ENCODE results near the gene NDUFAF8.

The NDUFAF8 gene

DNA sequence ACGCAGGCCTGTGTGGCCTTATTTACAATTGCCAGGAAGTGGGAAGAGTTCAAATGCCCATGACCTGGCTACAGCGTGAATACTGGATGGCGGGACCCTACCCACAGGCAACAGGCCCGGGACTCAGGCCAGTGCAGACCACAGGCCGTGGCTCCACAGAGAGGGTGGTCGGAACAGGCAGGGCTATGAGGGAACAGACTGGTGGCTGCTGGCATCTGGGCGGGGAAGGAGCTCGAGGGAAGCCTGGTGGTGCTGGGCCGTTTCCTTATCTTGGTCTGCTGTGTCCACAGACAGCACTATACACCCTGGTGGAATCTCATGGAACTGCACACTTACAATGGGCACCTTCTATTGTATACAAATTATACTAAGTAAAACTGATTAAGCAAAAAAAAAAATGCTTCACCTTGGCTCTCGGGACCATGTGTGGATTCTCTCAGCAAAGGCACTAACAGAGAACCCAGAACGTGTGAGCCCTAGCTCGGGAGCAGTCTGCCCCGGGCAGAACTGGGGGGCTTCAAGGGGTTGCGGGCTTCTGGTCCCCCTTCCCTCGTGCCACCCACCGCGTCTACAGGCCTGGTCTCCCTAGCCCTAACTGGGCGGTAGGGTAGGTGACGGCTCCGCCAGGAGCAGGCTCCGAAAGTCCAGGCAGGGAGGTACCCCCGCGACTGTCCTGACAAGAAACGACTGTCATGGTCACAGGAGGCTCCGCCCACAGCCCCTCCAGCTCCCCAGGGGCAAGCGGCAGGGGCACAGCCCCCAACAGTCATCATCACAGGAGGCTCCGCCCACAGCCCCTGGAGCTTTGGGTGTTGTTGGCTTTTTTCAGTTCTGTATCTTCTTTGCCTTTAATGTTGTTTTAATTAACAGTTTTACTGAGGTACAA lies 38.2 kb upstream of the NDUFAF8 start:
- DNase-seq, result peak; percentile 46 to 76

DNA sequence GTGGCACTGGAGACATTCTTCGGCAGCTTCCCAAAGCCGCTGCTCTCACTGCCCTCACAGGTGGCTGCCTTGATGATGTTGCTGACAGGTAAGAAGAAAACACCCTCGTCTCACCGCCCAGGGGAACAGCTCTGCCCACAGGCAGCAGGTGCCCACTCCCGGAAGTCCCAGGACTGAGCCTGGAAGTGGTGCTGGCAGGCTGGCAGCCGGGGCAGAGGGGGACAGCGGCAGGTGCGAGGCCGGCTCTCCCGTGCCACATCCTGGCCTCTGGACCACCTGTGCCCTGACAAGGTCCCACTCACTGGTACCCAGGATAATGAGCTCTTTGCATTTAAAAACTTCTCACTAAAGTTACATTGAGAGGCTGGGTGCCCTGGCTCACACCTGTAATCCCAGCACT lies 36.8 kb upstream of the NDUFAF8 start:
- DNase-seq, result no peak

- DNase-seq, result no peak
Measured at GRCh38 chr17:81203136-81203535, 36.0 kb upstream of the NDUFAF8 start.

DNA sequence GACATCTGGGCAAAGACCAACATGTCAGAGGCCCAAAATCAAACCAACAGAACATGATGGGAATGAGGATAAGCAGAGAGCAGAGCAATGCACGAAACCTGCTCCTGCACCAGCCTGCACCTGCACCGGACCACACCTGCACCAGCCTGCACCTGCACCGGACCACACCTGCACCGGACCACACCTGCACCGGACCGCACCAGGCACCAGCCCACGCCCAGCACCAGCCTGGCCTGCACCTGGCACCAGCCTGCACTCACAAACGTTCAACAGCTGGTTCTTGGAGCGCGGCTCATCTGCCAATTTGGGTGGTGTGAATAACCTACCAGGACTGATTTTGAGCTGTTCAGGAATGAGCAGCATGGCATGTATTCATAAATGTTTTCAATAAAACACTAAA lies 34.5 kb upstream of the NDUFAF8 start:
- no peak for DNase-seq

GRCh38 chr17:81206166-81206565 lies 33.0 kb upstream of the NDUFAF8 start:
- no peak for DNase-seq

- no peak for DNase-seq
Measured at GRCh38 chr17:81206657-81207056, 32.5 kb upstream of the NDUFAF8 start.

DNA sequence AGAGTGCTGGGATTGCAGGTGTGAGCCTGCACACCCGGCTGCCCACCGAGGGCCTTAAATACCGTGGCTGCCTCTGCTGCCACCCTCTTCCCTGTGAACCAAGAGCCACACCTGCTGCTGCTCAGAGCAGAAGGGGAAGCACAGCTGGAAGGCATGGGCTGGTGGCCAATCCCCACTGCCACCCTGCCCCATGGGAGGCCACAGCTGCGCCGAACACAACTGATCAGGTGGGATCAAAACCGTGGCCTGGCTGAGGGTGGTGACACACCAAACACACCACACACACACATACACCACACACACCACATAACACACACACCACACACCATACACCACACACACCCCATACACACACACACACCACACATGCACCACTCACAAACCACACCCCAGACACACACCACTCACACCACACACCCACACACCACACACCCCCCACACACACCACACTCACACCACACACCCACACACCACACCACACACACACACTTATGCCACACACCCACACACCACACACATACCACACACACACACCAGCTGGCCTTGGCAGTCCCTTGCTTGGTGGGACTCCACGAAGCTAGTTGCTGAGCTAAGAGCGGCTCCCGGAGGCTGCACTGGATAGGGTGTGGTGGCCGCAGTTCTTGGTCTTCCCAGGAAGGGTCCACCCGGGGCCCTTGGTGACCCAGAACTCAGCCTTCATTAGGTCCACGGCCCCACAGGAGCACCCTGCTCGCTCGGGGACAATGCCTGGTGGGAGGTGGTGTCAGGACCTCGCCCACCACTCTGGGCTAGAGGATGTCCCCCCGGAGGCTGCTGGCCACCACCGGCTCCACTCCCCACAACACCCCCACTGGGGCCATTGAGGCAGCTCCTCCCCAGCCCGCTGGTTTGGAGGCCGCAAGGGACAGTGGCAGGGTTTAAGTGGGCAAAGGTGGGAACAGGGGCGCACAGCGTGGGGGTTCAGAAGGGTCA lies 31.2 kb upstream of the NDUFAF8 start:
- DNase-seq, result peak in 1 of 2 experiments; percentile 56

DNA sequence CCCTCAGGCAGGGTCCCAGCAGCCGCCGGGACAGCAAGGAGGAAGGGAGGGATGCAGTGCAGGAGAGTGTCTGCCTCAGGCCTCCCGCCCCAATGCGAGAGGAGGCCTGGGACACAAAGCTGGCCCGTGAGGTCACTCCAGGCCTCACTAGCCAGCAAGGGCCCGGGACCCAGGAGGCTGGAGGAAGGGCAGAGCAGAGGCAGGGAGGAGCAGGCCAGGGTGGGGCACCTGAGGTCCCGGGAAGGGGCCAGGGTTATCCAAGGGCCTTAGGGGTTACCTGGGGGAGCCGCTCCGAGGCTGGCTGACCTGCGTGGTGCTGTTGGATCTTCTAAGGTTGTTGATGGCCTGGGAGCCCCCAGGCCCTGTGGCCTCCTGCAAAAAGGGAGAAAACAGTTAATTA lies 30.5 kb upstream of the NDUFAF8 start:
- DNase-seq, result no peak

GRCh38 chr17:81209141-81209540 lies 30.0 kb upstream of the NDUFAF8 start:
- DNase-seq, result no peak

GRCh38 chr17:81210466-81210865 lies 28.7 kb upstream of the NDUFAF8 start:
- DNase-seq, result no peak

DNA sequence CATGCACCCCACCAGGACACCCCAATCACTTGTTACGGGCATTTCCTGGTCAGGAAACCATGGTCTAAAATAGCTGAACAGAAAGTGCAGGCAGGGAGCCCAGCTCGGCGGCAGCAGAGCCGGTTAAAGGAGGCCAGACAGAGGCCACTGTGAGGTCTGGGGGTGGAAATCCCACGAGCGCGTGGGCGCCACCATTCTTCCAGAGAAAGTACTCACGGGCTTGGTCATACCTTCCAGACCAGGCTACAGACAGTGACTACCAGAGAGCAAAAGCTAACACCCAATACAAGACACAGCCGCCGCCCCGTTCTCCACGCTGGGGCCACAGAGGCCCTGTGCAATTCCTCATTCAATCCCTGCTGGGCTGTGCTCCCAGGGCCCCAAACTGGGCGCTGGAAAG lies 28.2 kb upstream of the NDUFAF8 start:
- no peak for DNase-seq

- DNase-seq, result no peak
Measured at GRCh38 chr17:81212365-81212764, 26.8 kb upstream of the NDUFAF8 start.

- no peak for DNase-seq
Measured at GRCh38 chr17:81213978-81214377, 25.1 kb upstream of the NDUFAF8 start.

- no peak for DNase-seq
Measured at GRCh38 chr17:81217491-81217890, 21.6 kb upstream of the NDUFAF8 start.

- DNase-seq, result no peak
Measured at GRCh38 chr17:81218459-81218858, 20.7 kb upstream of the NDUFAF8 start.

GRCh38 chr17:81218991-81219390 lies 20.1 kb upstream of the NDUFAF8 start:
- no peak for DNase-seq

- no peak for DNase-seq
Measured at GRCh38 chr17:81219476-81220180, 19.5 kb upstream of the NDUFAF8 start.

- no peak for DNase-seq
Measured at GRCh38 chr17:81221371-81221841, 17.7 kb upstream of the NDUFAF8 start.

- DNase-seq, result no peak
Measured at GRCh38 chr17:81221842-81222619, 17.1 kb upstream of the NDUFAF8 start.

GRCh38 chr17:81222620-81222905 lies 16.6 kb upstream of the NDUFAF8 start:
- no peak for DNase-seq

DNA sequence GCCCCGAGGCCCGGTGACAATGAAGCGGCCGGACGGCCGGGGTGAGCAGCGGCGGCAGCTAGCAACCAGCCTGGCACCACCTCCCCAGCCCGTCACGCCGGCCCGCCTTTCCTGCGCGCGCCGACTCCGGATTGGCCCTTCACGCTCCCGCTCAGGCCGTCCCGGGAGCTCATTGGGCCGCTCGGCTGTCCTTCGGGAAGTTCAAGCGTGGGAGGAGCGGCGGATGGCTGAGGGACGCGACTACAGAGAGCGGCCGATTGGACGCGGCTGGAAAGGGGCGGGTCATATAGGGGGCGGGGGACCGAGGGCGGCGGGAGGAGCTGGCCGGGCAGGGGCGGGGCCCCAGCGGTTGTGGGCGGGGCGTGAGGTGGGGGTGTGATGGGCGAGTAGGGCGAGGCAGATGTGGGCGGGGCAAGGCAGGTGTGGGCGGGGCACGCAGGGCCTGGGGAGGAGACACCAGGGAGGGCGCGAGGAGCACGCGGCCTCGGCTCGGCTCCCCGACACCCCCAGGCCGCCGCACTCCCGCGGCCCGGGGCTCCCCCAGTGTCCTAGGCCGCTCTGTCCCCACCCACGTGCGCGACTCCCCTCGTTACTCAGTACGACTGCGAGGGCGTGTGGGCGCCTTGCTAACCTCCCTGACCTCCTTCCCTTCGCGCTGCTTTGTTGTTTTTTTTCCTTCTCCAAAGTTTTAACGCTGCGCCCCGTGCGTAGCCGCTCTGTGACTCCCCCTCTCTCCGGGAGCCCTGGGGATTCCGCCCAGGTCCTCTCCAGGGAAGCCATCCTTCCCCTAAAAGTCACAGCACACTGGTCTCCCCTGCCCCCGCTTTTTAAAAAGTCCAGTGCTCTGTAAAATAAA lies 16.0 kb upstream of the NDUFAF8 start, which contains the start of gene CEP131:
Gene CEP131, minus strand, starts transcription at position 60 of the 856 bp plus-strand sequence. CDS start 2,909 bp downstream, outside the sequence.
- peak; percentile 100 for DNase-seq

All from NCI-H524 (cell line).